ENCODE results near the gene DCC. TPM values are rescaled to one million over a fixed set of nuclear protein-coding genes. Genes with fewer than 3 reads are reported as not detected.

Gene DCC
- total RNA-seq, 1 experiment from 2014 or later: not detected

- BruUV-seq (replicated peaks): no TSS peak
- Histone ChIP-seq H3K27ac (ENCODE audit: low read depth, low read length) (no peak overlapping the region), H3K79me2 (ENCODE audit: insufficient read depth, low read length) (no peaks in the 10 kb centered on the region), H3K4me1 (ENCODE audit: control insufficient read depth in 1 of 2, insufficient read depth in 2 of 2, low read length in 2 of 2) (no peaks in the 10 kb centered on the region), H3K9ac (ENCODE audit: low read length) (no peak overlapping the region), H3K9me3 (ENCODE audit: control insufficient read depth in 1 of 2, insufficient read depth in 1 of 2, low read depth in 1 of 2, low read length in 2 of 2) (peaks cover 0 to 20% of the 10 kb centered on the region in 2 experiments; a peak in 2 of 4 replicates), H3K9me2 (ENCODE audit: insufficient read depth) (no peaks in the 10 kb centered on the region), H3K36me3 (ENCODE audit: control insufficient read depth in 1 of 2, insufficient read depth in 2 of 2, low read length in 2 of 2) (no peaks in the 10 kb centered on the region), H3K4me3 (replicated peaks in 1 of 2; ENCODE audit: low read depth in 1 of 2, low read length in 2 of 2) (no peak overlapping the region), H4K20me1 (ENCODE audit: insufficient read depth) (no peaks in the 10 kb centered on the region), H3K4me2 (ENCODE audit: low read length) (no peak overlapping the region), H3K27me3 (ENCODE audit: insufficient read depth, low read length) (no peaks in the 10 kb centered on the region), H2AFZ (ENCODE audit: low read depth, low read length, poor library complexity, severe bottlenecking) (no peak overlapping the region)
- TF ChIP-seq SIN3A (IDR thresholded peaks at IDR 0.05; ENCODE audit: low read depth): no peak
- TF ChIP-seq ZFX (IDR thresholded peaks at IDR 0.05): no peak
- no peak for TF ChIP-seq ZBTB33 (IDR thresholded peaks at IDR 0.05; ENCODE audit: extremely low read depth, insufficient replicate concordance, low read length)
- no peak for TF ChIP-seq CEBPB (IDR thresholded peaks at IDR 0.05; ENCODE audit: low read depth)
- no peak for TF ChIP-seq ELF1 (IDR thresholded peaks at IDR 0.05; ENCODE audit: borderline replicate concordance, low read depth)
- no peak for TF ChIP-seq YY1 (IDR thresholded peaks at IDR 0.05; ENCODE audit: extremely low read depth, insufficient replicate concordance, low read depth, low read length)
- no peak for TF ChIP-seq EZH2 (IDR thresholded peaks at IDR 0.05)
- TF ChIP-seq POLR2A (IDR thresholded peaks at IDR 0.05; ENCODE audit: borderline replicate concordance, extremely low read depth, insufficient read depth, insufficient read length): no peak
- TF ChIP-seq POLR2AphosphoS5 (IDR thresholded peaks at IDR 0.05; ENCODE audit: low read depth, low read length): no peak
- no peak for TF ChIP-seq FOSL1 (IDR thresholded peaks at IDR 0.05; ENCODE audit: low read depth)
- no peak for TF ChIP-seq EZH2phosphoT487 (IDR thresholded peaks at IDR 0.05; ENCODE audit: borderline replicate concordance)
- ChIA-PET POLR2A (no interaction called here), CTCF (no interaction called here), RAD21 (ENCODE audit: low non-redundant PET in 1 of 2, low total read pairs in 2 of 2, uncharacterized antibody in 2 of 2, unreplicated experiment in 2 of 2) (no interaction called here)
- DNase-seq (ENCODE audit: low read depth, low spot score): no peak
- ATAC-seq: no peak
- intact Hi-C loops (cut with micrococcal nuclease): no loop called here
Observed at GRCh38 chr18:52519021-52519420, 179.0 kb downstream of the DCC start.

Measured in HCT116 (cell line).